ENCODE measurements around the gene LGI4.

Gene LGI4

DNA sequence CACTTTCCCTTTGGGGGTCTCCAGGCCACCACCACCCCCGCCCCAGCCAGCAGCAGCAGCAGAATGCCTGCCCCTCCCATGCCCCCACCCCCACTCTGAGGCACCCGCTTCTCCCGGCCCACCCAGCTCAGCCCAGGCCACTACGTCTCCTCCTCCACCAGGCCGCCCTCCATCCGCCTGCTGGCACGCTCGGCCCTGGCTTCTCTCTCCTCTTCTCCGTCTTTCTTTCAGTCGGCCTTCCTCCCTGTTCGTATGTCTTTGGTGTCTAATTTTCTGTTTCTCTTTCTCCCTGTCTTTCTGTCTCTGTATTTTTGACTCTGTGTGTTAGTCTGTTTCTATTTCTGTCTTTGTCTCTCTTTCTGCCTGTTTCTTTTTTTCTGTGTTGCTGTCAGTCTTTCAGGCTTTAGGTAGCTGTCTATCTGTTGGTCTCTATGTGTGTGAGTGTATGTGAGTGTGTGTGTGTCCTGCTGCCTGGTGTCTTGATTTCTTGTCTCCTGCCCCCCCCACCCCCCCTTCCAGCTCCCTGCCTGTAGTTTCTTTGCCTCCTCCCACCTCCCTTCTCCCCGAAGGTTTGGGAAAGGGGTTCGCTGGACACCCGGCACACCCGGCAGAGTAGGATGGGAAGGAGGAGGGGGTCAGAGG is at the start of gene LGI4:
TSS of gene LGI4 (minus strand) at position 459 of the 642 bp plus-strand sequence. CDS start at position 80, 379 bp downstream.
- DNase-seq (ENCODE audit: low read depth, low spot score) = no peak

DNA sequence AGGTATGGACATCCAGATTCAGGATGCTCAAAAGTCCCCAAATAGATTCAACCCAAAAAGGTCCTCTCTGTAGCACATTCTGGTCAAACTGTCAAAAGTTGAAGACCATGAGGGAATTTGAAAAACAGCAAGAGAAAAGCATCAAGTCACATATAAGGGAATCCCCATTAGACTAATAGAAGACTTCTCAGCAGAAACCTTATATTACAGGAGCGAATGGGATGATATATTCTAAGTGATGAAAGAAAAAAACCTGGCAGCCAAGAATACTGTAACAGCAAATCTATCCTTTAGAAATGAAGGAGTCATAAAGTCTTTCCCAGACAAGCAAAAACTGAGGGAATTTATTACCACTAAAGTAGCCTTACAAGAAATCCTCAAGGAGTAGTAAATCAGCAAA is 49.4 kb upstream of the LGI4 start:
- DNase-seq (ENCODE audit: low read depth, low spot score) = no peak

DNA sequence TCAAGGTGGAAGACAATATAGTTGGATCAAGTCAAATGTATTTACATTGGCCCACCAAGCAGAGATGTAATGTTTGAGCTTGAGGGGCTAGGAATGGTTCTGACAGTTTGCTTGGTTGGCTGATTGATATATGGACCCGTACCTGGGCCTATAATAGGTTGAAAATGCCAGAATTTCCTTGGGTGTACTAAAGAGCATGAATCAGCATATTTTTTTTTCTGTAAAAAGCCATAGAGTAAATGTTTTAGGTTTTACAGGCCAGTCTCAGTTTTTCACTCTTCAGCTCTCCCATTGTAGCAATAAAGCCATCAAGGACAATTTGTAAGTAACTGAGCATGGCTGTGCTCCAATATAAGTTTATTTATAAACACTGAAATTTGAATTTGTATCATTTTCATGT is 46.5 kb upstream of the LGI4 start:
- no peak for DNase-seq (ENCODE audit: low read depth, low spot score)

- DNase-seq (ENCODE audit: low read depth, low spot score) = no peak
Measured at GRCh38 chr19:35179830-35180229, 45.0 kb upstream of the LGI4 start.

DNA sequence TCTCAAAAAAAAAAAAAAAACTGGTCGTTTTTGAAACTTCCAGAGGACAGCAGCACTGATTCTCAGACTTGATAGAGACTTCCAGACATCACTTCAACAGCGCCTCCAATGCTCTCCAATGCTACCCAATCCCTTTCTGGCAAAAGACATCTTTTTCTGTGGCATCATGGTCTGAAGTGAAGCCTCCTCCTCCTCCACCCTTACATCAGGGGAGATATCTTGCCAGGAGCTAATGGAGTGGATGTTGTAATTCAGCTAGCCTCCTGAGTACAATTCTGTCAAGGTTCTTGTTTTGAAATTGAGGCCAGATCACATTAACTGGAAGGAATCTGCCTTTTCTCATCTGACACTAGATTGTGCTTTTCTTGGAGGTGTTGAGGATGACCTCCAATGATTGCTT is 43.8 kb upstream of the LGI4 start:
- DNase-seq (ENCODE audit: low read depth, low spot score) = no peak

GRCh38 chr19:35177377-35178274 is 42.8 kb upstream of the LGI4 start:
- no peak for DNase-seq (ENCODE audit: low read depth, low spot score)

DNA sequence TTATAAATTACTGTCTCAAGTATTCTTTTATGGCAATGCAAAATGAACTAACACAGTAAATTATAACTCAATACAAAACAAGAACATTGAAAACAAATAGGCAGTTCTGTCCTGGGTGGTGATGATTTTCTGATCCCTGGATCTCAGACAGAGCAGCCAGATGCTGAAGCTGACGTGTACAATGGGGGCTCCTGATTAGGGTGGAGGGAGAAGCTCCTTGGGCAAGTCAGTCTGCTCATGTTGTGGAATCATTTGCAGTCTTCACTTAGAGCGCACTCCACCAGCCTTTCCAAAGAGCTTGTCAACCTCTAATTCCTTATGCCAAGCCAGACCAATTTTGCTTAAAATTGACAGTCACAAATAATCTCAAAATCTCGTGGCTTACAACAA is 41.3 kb upstream of the LGI4 start:
- DNase-seq (ENCODE audit: low read depth, low spot score) = no peak

- DNase-seq (ENCODE audit: low read depth, low spot score) = no peak
Measured at GRCh38 chr19:35174226-35174625, 39.4 kb upstream of the LGI4 start.

DNA sequence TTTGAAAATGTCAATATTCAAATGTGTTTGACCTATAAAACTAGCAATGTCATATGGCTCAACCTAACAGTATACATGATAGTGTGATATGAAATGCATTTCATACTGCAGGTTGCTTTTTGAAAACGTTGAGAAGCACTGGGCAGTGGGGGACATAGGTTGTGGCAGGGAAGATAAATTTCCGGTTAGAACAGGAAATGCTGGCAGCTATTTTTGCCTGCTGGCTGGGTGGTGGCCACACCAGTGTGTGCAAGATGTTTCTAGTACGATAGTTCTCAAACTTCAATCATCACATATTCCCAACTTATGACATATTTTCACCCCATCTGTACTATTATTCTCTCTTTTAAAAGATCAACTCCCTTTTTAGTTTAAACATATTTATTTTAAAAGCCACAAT is 36.9 kb upstream of the LGI4 start:
- no peak for DNase-seq (ENCODE audit: low read depth, low spot score)

DNA sequence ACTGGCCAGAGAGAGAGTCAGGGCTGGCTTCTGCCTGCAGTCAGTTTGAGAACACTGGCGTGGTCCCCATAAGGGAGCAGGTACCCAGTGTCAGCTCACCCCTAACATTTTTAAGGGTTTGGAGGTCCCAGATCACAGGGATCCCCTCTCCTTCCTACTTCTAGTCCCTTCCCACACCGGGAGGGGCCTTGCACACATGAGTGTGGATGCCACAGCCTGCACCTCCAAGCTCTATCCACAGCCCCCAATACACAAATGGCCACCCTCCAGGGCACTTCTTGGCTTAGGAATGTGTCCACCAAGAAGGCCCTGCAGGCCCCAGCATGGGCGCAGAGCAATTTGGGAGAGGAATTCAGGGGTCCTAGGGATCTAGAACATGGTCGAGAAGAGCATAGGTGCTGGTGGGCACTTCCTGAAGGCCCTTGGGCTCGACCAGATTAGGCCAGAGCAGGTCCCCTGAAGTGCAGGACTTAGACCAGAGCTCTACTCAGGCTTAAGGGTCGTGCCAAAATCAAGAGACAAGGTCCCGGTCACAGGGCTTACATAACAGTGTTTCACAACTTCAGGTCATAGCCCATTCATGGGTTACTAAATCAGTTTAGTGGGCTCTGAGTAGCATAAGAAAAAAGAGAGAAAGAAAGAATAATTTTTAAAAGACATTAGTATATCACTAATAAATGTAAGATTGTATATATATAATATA is 35.7 kb upstream of the LGI4 start:
- no peak for DNase-seq (ENCODE audit: low read depth, low spot score)

DNA sequence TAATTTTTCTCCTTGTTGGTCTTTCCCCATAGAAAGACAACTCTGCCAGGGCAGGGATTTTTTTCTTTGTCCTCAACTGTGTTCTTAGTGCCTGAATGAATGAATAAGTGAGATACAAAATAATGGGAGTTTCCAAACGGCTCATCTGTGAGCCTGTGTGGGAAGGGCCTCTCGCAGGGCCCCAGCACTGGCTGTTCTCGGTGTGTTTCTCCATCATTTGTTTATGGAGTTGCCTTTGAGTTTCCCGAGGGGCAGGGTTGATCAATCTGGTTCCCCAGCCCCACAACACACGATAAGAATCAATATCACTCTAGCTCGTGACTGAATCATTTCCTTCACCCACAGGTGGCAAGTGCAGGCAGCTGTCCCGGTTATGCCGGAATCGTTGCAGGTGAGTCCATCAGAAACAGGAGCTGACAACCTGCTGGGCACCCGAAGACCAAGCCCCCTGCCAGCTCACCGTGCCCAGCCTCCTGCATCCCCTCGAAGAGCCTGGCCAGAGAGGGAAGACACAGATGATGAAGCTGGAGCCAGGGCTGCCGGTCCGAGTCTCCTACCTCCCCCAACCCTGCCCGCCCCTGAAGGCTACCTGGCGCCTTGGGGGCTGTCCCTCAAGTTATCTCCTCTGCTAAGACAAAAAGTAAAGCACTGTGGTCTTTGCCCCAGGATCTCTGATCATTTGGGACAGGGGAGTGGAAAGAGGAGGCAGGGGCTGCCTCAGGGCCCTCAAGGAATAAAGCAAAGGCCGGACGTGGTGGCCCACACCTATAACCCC is 34.5 kb upstream of the LGI4 start:
- DNase-seq (ENCODE audit: low read depth, low spot score) = no peak

DNA sequence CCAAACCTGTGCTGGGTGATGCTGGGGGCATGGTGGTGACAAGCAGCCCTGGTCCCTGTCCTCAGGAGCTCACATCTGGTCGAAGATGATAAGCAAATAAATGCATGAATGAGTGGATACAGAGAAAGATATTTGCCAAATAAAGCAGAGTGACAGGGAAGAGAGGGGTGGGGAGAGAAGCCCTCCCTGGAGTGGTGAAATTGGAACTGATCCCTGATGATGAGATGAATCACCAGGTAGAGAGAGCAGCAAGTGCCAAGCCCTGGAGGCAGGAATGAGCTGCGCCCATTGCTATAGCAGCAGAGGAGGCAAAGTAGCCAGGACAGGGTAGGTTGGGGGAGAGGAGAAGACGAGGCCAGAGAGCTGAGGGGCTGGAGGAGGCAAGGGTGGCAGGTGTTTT is 33.3 kb upstream of the LGI4 start:
- no peak for DNase-seq (ENCODE audit: low read depth, low spot score)

- DNase-seq (ENCODE audit: low read depth, low spot score) = no peak
Measured at GRCh38 chr19:35167251-35168119, 32.6 kb upstream of the LGI4 start.

DNA sequence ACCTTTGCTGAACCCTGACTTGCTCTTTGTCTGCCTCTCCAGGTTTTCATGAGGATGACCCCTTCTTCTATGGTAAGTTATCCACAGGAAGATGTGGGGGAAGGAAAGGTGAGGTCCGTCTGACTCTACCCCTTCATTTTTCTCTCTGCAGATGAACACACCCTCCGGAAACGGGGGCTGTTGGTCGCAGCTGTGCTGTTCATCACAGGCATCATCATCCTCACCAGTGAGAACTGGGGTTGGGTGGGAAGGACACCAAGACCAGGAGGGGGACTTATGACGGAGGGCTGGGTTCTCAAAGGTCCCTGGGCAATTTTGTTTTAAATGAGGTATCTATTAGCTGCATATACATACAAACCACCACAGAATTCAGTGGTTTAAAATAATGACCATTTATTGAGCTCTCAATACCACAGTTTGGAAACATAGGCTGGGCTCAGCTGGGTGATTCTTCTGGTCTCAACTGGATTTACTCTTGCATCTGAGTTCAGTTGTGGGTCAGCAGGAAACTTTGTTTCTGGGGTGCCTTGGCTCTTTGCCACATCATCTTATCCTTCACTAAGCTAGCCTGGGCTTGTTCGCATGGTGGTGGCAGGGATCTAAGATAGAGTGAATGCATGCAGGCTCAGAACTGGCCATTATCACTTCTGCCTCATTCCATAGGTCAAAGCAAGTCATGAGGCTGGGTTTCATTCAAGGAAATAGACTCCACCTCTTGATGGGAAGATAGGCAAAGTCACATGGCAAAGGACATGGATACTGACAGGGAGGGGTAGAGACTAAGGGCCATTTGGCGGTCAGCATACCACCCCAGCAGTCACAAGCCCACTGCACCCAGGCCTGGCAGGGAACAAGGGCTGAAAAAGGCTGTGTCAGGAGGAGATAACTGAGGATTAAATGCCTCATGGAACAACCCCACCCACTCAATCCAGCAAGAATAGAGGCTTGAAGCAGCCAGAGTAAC is 31.5 kb upstream of the LGI4 start:
- DNase-seq (ENCODE audit: low read depth, low spot score) = no peak

DNA sequence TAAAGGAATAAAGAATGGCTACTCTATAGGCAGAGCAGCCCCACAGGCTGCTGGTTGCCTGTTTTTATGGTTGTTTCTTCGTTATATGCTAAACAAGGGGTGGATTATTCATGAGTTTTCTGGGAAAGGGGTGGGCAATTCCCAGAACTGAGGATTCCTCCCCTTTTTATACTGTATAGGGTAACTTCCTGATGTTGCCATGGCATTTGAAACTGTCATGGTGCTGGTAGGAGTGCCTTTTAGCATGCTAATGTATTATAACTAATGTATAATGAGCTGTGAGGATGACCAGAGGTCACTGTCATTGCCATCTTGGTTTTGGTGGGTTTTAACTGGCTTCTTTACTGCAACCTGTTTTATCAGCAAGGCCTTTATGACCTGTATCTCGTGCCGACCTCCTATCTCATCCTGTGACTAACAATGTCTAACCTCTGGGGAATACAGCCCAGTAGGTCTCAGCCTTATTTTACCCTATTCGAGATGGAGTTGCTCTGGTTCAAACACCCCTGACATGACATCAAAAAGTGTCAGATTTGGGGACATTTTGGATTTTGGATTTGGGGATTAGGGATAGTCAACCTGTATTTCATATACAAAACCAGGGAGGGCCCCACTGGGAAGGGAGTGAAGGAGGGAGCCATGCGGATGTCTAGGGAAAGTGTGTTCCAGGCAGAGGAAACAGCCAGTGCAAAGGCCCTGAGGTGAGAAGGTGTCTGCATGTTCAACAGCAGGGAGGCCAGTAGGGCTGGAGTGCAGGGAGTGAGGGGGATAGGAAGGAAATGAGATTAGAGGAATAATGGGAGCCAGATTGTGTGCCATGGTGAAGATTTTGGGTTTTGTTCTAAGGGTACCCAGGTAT is 30.6 kb upstream of the LGI4 start:
- DNase-seq (ENCODE audit: low read depth, low spot score) = no peak

GRCh38 chr19:35164418-35164817 is 29.6 kb upstream of the LGI4 start:
- no peak for DNase-seq (ENCODE audit: low read depth, low spot score)

DNA sequence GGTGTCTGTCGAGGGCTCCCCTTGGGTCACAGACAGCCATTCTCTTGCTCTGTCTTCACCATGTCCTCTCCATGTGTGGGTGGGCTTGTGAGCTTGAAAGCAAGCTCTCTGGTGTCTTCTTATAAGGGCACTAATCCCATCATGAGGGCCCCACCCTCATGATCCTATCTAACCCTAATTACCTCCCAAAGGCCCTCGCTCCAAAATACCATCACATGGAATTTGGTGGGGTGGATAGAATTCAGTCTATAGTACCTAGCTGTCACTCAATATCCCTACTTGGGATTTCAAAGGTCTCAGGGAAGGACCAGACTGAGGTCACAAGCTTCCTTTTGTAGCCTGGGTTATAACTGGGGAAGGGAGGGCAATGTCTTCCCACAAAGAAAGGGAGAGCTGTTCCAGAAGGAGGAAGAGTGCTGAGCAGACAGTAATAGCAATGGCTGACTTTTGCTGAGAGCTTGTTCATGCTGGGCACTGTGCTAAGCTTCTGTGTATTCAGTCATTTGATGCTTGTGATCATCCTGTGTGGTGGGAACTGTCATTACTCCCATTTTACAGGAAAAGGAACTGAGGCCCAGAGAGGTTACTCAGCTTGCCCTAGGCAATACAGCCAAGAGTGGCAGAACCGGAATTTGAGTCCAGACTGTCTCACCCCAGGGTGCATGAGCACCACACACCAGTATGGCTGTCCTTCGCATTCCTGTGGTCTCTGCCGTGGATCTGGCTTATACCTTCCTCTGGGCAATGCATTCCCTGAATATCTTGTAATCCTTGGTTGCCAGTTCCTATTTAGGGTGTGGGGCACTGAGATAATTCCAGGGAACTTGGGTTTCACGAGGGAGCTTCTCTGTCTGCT is 27.8 kb upstream of the LGI4 start:
- no peak for DNase-seq (ENCODE audit: low read depth, low spot score)

DNA sequence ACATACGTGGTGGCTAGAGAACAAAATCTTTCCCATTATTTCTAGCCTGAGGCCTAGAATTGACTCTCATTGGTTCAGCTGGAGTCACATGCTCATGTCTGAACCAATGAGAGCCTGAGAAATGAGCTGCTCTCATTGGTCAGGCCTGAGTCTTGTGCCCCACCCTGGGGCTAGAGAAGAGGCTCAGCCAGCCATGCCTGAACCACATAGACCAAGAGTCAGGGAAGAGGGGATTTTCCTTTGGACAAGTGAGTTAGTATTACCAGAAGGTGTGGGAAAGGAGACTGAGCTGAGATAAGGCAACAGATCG is 26.5 kb upstream of the LGI4 start:
- no peak for DNase-seq (ENCODE audit: low read depth, low spot score)
